NB4 (cell line): ENCODE data around the gene TANC1.

Experiments
- POLR2A ChIP-seq: IDR thresholded peaks from 2 replicates; pipeline ENCODE4 v1.6.1; 2011; ENCODE audit warnings: mild to moderate bottlenecking; ENCODE audit not compliant: insufficient read length; ENCODE audit errors: extremely low read depth
- TF ChIP-seq, protein P1 (sequence below): IDR thresholded peaks from one replicate; pipeline ENCODE4 v1.5.1; 2012; ENCODE audit warnings: low read depth, low read length
- TF ChIP-seq, protein P2 (sequence below): IDR thresholded peaks from 2 replicates; pipeline ENCODE4 v1.6.1; 2011; ENCODE audit warnings: low read depth, low read length

DNA sequence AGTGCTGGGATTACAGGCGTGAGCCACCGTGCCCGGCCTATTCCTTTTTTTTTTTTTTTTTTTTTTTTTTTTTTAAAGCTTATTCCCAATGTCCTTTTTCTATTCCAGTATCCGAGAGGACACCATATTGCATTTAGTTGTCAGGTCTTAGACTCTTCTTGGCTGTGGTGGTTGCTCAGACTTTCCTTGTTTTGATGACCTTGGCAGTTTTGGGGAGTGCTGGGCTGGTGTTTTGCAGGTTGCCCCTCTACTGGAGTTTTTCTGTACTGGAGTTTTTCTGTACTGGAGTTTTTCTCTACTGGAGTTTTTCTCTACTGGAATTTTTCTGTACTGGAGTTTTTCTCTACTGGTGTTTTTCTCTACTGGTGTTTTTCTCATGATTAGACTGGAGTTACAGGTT lies 149.2 kb downstream of the TANC1 start:
- TF ChIP-seq, protein P1, sequence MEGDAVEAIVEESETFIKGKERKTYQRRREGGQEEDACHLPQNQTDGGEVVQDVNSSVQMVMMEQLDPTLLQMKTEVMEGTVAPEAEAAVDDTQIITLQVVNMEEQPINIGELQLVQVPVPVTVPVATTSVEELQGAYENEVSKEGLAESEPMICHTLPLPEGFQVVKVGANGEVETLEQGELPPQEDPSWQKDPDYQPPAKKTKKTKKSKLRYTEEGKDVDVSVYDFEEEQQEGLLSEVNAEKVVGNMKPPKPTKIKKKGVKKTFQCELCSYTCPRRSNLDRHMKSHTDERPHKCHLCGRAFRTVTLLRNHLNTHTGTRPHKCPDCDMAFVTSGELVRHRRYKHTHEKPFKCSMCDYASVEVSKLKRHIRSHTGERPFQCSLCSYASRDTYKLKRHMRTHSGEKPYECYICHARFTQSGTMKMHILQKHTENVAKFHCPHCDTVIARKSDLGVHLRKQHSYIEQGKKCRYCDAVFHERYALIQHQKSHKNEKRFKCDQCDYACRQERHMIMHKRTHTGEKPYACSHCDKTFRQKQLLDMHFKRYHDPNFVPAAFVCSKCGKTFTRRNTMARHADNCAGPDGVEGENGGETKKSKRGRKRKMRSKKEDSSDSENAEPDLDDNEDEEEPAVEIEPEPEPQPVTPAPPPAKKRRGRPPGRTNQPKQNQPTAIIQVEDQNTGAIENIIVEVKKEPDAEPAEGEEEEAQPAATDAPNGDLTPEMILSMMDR: no peak
- TF ChIP-seq POLR2A: no peak
- TF ChIP-seq, protein P2, sequence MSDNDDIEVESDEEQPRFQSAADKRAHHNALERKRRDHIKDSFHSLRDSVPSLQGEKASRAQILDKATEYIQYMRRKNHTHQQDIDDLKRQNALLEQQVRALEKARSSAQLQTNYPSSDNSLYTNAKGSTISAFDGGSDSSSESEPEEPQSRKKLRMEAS: no peak
